ENCODE data around the gene SLC16A5.
"Not testable (repeated sequence)": the region's sequence is repeated elsewhere in the genome, so short reads cannot be mapped to it uniquely, and the experiment has no call there.

The SLC16A5 gene

GRCh38 chr17:75087558-75088453 lies at the start of gene SLC16A5:
Gene SLC16A5, plus strand, starts transcription at chr17:75087954. Its CDS starts 5,683 bp downstream, at chr17:75093637.
- peak; percentile 81 for DNase-seq (ENCODE audit: low spot score)

DNA sequence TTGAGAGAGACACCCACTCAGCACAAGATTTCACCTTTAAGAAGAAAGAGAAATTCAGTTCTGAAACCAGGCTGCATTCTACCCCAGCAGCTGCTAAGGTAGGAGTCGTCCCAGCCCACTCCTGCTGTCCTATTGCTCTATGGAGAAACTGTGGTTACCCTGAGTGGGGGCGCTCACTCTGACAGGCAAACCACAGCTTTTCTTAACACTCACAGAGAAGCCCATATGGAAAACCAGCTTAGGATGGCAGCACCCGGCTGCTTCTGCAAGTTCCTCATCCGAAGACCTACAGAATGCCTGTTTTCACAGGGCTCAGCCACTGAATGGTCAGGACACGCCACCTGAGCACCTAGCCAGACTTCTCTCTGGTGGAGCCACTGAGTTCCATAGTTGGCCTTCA lies 48.5 kb upstream of the SLC16A5 start:
- no peak for DNase-seq (ENCODE audit: low spot score)

DNA sequence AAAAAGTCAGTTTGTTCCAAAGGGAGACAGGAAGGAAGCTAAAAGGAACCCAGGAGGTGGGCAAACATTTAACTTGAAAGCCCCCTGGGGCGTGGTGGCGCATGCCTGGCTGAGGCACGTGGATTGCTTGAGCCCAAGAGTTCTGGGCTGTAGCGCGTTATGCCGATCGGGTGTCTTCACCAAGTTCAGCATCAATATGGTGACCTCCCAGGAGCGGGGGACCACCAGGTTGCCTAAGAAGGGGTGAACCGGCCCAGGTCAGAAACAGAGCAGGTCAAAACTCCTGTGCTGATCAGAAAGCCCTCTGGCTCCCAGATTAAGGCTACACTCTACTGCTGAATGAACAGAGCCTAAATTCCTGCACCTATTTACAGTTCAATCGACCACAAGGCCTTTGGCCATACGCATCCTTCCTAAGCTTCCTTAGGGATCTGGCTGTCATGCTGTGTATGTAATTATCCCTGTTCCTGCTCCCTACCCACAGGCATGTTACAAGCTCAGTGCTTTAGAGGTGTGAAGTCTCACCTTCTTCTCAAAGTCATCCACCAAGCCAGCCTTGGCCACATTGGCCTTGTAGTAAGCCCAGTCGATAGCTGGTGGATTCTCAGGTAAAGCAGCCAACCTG lies 46.0 kb upstream of the SLC16A5 start:
- no peak for DNase-seq (ENCODE audit: low spot score)

DNA sequence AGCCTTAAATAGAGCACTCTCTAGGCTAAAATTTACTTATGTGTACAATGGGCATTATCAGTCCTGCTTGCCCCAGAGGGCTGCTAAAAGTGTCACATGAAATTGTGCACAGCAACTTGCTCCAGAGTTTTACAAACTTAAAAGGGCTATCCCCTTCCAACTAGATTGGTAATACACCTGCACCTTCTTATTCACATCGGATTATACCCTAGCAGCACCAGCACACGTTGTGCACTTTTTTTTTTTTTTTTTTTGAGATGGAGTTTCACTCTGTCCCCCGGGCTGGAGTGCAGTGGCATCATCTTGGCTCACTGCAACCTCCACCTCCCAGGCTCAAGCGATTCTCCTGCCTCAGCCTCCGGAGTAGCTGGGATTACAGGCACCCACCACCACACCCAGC lies 44.0 kb upstream of the SLC16A5 start:
- not testable (repeated sequence) for DNase-seq (ENCODE audit: low spot score)

- no peak for DNase-seq (ENCODE audit: low spot score)
Measured at GRCh38 chr17:75044716-75045115, 43.0 kb upstream of the SLC16A5 start.

- DNase-seq (ENCODE audit: low spot score): not testable (repeated sequence)
Measured at GRCh38 chr17:75045946-75046406, 41.8 kb upstream of the SLC16A5 start.

- DNase-seq (ENCODE audit: low spot score): peak; percentile 99
Measured at GRCh38 chr17:75046407-75047289, 41.1 kb upstream of the SLC16A5 start, which contains the start of the genes ATP5PD and KCTD2. Gene ATP5PD, minus strand, starts transcription at chr17:75046969. Its CDS starts 4,319 bp downstream, at chr17:75042650. Gene KCTD2, plus strand, starts transcription at chr17:75047225. Its CDS starts 26 bp downstream, at chr17:75047251.

DNA sequence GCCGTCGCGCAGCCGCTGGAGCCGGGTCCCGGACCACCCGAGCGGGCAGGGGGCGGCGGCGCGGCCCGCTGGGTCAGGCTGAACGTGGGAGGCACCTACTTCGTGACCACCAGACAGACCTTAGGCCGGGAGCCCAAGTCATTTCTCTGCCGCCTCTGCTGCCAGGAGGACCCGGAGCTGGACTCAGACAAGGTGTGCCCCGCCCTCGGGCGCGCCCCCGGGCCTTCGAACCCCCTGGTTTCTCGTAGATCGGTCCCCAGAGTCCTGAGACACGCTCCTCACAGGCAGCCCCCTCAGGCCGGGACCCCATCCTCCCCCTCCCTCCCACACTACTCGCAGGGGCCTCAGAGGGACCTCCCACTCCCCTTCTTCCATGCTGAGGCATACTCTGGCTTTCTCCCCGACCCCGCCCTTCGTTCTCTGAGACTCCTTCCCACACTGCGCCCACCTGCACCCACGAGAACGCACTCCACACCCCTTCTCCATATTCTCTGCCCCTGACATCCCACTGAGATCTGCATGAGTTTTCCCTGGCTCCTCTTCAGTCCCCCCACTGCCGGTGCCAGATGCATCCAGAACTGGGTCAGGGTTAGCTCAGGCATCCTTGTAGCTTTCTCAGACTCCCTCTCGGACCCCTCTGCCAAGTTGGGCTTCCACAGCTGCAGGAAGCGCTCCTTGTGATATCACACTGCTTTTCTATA lies 40.2 kb upstream of the SLC16A5 start:
- DNase-seq (ENCODE audit: low spot score): peak; percentile 19

GRCh38 chr17:75048249-75048878 lies 39.4 kb upstream of the SLC16A5 start:
- DNase-seq (ENCODE audit: low spot score): peak; percentile 31

GRCh38 chr17:75049057-75049456 lies 38.7 kb upstream of the SLC16A5 start:
- DNase-seq (ENCODE audit: low spot score): no peak

- no peak for DNase-seq (ENCODE audit: low spot score)
Measured at GRCh38 chr17:75049706-75050105, 38.0 kb upstream of the SLC16A5 start.

DNA sequence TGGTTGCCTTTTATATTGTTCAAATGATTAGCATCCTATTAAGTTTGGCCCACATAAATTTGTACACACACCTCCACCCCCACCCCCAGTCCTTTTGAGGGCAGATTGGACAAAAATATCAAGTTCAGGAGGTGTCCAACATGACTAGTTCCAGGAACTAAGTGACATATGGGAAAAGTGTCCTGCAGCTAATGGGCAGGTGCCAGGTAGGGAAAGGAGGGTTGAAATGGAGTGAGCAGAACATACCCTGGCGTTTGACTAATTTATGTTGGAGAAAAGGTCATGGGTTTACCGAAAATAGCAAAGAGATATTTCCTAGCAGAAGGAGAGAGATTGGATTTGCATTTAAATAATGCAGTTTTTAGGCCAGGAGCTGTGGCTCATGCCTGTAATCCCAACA lies 35.8 kb upstream of the SLC16A5 start:
- no peak for DNase-seq (ENCODE audit: low spot score)

GRCh38 chr17:75059369-75060345 lies 28.1 kb upstream of the SLC16A5 start:
- peak; percentile 83 for DNase-seq (ENCODE audit: low spot score)

GRCh38 chr17:75060434-75061054 lies 27.2 kb upstream of the SLC16A5 start:
- peak; percentile 5 for DNase-seq (ENCODE audit: low spot score)

- DNase-seq (ENCODE audit: low spot score): no peak
Measured at GRCh38 chr17:75061055-75061438, 26.7 kb upstream of the SLC16A5 start.

DNA sequence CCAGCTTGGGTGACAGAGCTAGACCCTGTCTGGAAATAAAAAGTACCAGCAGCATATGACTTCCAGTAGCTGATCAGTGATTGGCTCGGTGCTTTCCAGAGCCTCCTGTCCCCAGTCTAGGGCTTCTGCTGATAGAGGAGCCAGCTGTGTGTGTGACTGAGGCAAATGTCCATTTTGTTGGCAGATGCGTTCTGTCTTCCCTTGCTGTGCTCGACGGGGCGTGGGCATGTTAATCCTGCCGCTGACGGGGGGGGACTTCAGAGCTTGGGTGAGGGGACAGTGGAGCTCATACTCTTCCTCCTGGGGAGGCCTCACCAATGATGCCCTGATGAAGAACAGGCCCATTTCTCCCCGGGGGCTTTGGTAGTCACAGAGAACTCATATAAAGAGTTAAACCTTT lies 26.1 kb upstream of the SLC16A5 start:
- peak; percentile 9 for DNase-seq (ENCODE audit: low spot score)

- no peak for DNase-seq (ENCODE audit: low spot score)
Measured at GRCh38 chr17:75063201-75063600, 24.6 kb upstream of the SLC16A5 start.

DNA sequence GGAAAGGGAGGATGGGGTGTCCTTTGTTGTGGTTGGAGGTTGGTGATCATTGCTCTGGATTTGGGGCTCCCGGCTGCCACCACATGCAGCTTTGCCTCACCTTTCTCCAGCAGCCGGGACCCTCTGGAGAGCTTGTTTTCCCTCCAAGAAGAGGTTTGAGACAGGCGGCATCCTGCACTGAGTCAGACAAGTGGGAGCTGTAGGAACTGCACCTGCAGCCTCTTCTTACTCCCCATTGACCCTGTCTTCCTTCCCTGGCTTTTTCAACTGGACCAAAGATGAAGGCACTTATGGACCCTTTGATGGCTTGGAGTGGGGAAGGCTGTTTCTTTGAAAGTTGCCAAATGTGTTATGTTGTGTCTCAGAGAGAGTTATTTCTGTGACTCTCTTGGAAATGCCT lies 24.1 kb upstream of the SLC16A5 start:
- DNase-seq (ENCODE audit: low spot score): no peak

DNA sequence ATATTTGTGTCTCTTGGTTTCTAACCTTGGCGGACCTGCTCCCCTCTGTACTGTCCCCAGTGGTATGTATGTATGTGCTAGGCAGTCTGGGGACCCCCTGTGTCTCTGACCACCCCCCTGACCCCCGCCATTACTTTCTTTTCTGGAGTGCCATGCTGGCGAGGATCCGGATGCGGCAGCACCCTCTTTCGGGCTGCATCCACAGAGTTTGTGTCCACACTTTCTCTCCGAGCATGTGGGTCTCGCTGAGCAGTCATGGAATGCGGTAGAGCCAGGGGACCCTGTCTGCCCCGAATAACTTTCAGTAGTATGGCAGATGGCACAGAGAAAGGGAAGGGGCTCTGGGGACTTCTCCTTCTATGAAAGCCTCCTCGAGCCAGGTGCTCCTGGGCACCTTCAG lies 23.7 kb upstream of the SLC16A5 start:
- DNase-seq (ENCODE audit: low spot score): no peak
